IPS-11a (cell line): ENCODE data around the gene B3GALT6.

Source experiments
- H3K4me3 ChIP-seq: one replicate; pipeline ENCODE4 v1.5.1; 2013; ENCODE audit warnings: low read depth, low read length, control low read depth

B3GALT6 gene

GRCh38 chr1:1259540-1259939, 27.5 kb downstream of the B3GALT6 start:
- no peak overlapping the region for H3K4me3 ChIP-seq

GRCh38 chr1:1259951-1260600, 28.0 kb downstream of the B3GALT6 start:
- no peak overlapping the region for H3K4me3 ChIP-seq

GRCh38 chr1:1260843-1261560, 29.0 kb downstream of the B3GALT6 start:
- no peak overlapping the region for H3K4me3 ChIP-seq

GRCh38 chr1:1262071-1262470, 30.0 kb downstream of the B3GALT6 start:
- H3K4me3 ChIP-seq: no peak overlapping the region

- H3K4me3 ChIP-seq: no peak overlapping the region
These were observed 30.7 kb downstream of the B3GALT6 start for GRCh38 chr1:1262758-1263157.

GRCh38 chr1:1264026-1264425, 32.0 kb downstream of the B3GALT6 start:
- H3K4me3 ChIP-seq: no peak overlapping the region

- H3K4me3 ChIP-seq: no peak overlapping the region
These were observed 32.8 kb downstream of the B3GALT6 start for GRCh38 chr1:1264868-1265272.

- H3K4me3 ChIP-seq: no peak overlapping the region
These were observed 35.6 kb downstream of the B3GALT6 start for GRCh38 chr1:1267488-1268283.

DNA sequence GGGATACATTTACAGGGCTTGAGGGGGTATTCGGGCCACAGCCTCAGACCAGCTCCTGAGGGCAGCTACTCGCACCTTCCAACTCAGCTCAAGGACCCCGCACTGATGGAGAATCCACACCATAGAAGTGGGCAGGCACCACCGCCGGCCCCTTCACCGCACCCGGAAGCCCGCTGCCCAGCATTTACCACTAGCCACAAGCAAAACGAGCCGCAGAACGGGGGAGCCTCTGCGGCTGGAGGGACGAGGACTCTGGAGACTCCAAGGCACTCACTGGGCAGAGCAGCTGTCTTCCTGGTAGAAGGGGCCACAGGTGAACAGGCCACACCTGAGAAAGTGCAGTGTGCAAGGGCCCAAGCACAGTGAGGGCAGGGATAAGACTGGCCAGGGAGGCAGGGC, 36.2 kb downstream of the B3GALT6 start:
- no peak overlapping the region for H3K4me3 ChIP-seq

DNA sequence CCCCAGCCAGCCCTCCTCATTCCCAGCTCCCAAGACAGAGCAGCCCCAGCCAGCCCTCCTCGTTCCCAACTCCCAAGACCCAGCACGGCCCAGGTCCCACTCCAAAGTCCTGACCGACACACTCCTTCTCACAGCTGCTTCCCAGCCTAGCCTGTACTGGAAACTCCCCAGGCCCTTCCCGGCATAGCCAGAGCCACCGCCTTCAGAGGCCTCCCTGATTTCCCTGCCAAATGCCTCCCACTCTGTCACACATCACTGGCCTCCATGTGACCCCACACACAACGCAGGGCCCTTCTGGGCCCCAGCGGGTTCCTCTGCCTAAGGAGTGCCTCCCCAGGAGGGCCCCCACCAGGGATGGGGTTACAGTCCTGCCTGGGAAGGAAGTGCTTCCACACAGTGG, 38.8 kb downstream of the B3GALT6 start:
- H3K4me3 ChIP-seq: no peak overlapping the region

DNA sequence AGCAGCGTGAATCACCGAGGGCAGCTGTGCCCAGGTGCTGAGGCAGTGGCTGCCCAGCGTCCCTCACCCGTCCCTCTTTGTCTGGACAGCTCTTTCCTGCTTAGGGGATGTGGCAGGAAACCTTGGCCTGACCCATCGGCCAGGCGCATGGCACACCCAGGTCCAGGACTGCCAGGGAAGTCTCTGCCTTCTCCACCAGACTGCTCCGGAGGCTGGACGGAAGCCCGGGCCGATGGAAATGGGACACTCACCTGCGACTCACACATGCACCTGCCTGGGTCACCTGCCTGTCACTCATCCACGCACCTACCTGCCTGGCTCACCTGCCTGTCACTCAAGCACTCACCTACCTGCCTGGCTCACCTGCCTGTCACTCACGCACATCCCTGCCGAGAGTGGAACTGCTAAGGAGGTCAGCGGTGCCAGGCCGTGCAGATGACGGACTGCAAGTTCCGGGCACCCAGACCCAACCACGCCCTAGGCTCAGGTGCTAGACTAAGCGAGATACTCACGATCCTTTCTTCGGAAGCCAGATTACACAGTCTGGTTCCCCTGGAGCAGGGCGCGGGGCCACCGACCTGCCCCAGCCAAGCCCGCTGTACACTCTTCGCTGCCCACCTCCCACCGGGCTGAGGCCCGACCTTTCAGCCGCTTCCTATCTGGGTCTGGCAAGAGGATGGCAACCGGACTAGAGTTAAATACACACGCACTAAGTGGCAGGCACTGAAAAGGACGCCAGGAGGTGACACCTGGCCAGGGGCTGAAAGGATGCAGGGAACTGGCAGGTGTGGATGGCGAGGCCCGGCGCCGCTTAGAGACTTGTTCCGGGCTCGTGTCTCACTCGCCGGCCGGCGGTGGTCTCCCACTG, 40.5 kb downstream of the B3GALT6 start:
- peak overlapping the region; percentile 73 for H3K4me3 ChIP-seq

DNA sequence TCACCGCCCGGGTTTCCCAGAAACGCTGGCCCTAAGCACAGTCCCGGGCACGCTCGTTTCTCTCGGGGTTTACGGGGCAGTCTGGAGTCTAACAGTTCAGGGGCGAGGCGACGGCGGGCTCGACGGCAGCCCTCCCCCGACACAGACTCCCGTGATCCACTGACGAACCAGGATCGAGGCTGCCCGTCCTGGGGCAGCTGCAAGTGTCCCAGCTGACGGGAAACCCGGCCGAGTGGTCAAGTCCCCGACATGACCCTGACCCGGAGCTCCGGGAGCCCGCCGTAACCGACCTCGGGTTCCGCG, 41.1 kb downstream of the B3GALT6 start:
- H3K4me3 ChIP-seq: peak overlapping the region; percentile 73

DNA sequence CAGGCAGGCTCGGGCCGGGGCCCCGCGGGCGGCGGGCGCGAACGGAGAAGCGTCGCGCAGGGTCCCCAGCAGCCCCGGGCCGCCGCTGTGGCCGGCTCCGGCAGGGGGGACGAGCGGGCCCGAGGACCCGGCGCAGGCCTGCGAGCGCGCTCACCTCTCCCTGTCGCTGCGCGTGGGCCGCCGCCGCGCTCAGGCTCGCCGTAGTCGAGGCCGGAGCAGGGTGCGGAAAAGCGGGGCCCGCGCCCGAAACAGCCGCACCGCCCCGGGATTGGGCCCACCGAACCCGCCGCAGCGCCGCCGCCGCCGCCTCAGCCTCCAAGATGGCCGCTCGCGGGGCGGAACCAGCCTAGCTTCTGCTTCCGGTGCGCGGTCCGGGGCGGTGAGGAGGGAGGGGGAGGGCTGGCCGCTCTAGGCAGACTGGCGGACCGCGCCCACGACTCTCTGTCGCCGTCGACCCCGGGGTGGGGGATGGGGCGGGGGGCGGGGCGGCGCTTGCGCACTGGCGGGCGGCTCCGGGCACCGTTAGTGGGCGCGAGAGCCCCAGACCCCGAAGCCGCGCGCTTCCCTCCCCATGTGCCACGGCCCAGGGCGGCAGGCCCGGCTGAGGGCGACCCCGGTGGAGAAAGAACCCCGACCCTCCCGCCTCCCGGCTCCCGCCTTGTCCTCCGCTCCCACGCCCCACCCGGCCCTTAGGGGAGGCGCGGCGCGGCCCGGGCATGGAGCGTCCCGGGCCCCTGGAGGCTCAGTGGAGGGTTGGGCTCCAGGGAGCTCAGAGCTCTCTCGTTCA, 41.7 kb downstream of the B3GALT6 start, which contains the start of gene UBE2J2:
Gene UBE2J2 (minus strand): TSS at position 343 of the 787 bp plus-strand sequence. CDS start 5,862 bp downstream, outside the sequence.
- H3K4me3 ChIP-seq: peak within 1 kb of the TSS; percentile 73

GRCh38 chr1:1274299-1274930, 42.4 kb downstream of the B3GALT6 start:
- H3K4me3 ChIP-seq: peak overlapping the region; percentile 22

GRCh38 chr1:1274931-1275431, 42.9 kb downstream of the B3GALT6 start:
- no peak overlapping the region for H3K4me3 ChIP-seq

- no peak overlapping the region for H3K4me3 ChIP-seq
These were observed 43.8 kb downstream of the B3GALT6 start for GRCh38 chr1:1275836-1276235.

DNA sequence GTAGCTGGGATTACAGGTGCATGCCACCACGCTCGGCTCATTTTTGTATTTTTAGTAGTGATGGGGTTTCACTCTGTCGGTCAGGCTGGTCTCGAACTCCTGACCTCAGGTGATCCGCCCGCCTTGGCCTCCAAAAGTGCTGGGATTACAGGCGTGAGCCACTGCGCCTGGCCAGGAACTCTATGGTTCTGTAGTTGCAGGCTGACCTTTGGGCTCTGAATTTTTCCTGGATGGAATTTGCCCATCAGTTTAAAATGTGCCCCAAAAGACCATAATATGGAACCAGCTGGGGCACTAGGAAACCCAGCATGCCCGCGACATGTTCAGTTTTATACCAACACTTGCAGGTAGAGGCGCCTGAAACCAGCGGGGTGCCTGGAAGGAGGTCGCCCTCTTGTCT, 46.6 kb downstream of the B3GALT6 start:
- H3K4me3 ChIP-seq: no peak overlapping the region

DNA sequence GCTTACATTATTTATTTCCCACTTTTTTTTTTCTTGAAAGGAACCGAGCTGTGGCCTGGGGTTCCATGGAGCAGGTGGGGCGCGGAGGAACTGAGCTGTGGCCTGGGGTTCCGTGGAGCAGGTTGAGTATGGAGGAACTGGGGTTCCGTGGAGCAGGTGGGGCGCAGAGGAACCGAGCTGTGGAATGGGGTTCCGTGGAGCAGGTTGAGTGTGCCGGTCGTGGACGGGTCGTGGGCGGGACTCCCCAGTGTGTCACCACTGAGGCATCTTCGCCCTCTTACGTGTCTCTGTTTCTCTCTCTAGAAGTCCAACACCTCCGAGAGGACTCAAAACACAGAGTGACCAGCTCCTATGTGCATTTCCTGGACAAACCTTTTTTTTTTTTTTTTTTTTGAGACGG, 47.0 kb downstream of the B3GALT6 start:
- H3K4me3 ChIP-seq: no peak overlapping the region

GRCh38 chr1:1280782-1281481, 48.9 kb downstream of the B3GALT6 start:
- H3K4me3 ChIP-seq: no peak overlapping the region
